GM18519 (cell line): ENCODE data around the gene URAD.
"Not testable (repeated sequence)": the region's sequence is repeated elsewhere in the genome, so short reads cannot be mapped to it uniquely, and the experiment has no call there.

Experiments
- ATAC-seq: cut with Tn5 transposase; IDR thresholded peaks from one replicate; pipeline ENCODE4 v1.9.1; 2021; ENCODE audit warnings: mild to moderate bottlenecking, moderate library complexity; ENCODE audit not compliant: unreplicated experiment, low FRiP score

URAD gene

DNA sequence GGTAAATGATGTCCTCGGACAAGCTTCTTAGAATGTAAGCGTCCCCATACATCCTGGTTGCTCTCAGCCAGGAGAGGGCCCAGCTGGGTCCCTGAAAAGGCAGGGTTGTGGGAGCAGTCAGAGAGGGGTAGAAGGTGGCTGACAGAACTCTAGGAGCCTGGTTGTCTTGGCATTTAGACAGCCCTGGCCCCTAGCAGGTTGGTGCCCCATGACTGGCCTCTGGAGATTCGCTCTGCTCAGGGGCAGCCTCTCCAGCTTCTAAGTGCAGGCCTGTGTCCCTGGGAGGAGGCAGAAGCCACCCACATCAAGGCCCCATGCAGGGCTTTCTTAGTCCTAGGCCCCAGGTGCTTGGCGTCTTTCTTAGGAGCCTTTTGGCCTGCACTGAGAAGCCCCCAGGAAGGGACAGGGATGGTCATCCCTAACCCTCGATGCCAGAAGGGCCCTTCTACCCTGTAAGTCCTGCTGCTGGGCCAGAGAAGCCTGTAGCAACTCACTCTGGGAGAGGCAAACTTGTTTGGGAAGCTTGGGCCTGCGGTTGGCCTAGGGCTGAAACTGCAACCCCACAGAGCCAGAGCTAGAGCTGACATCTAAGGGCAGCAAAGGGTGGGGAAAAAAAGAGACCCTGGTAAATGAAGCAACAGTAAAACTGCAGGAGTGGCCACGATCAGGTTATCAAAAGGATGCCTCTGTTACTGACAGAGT, 16.6 kb downstream of the URAD start:
- no peak for ATAC-seq

- ATAC-seq: no peak
These were observed 17.3 kb downstream of the URAD start for GRCh38 chr13:27971236-27971645.

DNA sequence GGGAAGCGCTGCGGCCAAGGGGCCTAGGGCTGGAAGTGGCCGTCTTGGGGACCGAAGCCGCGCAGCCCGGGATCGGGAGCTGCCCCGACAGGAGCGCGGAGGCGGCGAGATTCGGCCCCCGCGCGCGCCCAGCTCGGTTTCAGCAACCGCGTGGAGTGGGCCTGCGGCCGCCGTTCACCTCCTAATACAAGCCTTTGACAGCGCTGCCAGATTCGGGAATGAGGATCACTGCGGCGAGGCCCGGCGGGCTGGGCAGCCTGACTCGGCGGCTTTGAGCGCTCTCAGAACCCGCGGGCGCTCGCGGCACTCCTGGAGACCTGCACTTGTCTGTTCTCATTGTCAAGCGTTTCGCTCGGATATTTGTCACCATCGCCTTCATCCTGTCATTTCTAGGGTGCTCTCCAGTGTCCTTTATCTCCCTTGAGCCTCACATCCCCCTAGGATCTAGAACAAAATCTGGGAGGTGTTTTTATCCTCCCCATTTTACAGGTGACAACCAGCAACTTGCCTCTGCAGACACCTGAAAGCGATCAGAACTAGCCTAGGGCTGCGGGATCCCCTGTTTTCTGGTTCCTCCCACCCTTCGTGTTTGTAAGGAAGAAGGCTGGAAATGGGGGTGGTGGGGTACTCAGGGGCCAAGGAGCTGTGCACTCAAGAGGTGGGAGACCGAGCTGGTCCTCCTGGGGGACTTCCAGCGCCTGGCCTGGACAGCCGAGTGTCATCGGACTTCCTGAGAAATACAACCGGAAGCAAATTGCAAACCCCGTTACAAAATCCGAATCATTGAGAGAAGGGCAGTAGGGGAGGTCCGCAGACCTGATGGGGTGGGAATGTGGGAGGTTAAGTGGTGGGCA, 17.9 kb downstream of the URAD start:
- no peak for ATAC-seq

DNA sequence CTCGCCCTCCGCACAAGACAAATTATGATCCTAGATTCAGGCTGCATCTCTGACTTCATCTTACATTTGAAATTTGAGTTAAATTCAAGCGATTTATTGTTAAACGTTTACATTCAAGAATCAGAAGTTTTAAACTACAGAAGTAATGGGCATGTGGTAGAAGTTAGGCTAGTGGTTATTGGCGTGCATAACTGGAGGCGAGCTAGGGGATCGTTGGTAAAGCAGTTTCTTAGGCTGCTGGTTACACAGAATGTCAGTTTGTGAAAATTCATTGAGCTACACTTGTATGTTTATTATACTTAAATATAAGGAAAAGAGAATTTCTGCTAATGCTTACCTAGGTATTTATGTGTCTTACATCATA, 18.6 kb downstream of the URAD start:
- ATAC-seq: no peak

DNA sequence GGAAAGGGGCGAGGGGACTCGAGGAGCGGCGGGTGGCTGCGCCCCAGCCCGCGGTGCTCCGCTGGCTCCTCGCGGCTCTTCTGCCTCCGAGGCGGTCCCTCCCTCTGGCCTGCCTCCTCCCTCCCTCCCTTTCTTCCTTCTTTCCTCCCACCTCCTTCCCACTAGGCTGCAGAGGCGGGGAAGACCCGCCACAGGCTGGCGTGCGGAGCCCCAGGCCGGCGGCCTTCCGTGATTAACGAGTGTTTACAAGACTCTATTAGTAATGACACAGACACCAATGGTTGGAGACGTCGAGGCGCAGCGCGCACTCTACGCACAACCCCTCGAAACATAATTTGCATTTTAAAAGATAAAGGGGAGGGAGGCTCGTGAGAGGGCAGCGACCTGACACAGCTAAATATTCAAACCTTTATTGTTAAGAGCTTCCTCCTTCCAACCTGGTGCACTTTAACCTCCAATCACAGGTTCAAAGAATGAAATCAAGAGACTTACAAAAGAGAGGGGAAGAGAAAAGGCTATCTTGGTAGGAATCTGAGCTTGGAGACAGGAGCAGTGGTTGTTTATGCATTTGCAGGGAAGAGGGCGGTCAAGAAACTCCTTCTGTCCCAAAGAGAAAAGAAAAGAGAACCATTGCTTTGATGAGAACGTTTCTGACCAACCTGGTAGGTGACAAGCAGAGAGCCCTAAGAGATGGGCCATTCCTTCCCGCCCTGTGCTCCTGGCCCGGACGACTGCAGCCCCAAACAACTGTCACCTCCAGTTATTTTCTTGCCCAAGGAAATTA, 19.2 kb downstream of the URAD start, which contains the start of gene CDX2:
Gene CDX2, minus strand, starts transcription at position 234 of the 784 bp plus-strand sequence. CDS start 309 bp downstream, outside the sequence.
- ATAC-seq: no peak

DNA sequence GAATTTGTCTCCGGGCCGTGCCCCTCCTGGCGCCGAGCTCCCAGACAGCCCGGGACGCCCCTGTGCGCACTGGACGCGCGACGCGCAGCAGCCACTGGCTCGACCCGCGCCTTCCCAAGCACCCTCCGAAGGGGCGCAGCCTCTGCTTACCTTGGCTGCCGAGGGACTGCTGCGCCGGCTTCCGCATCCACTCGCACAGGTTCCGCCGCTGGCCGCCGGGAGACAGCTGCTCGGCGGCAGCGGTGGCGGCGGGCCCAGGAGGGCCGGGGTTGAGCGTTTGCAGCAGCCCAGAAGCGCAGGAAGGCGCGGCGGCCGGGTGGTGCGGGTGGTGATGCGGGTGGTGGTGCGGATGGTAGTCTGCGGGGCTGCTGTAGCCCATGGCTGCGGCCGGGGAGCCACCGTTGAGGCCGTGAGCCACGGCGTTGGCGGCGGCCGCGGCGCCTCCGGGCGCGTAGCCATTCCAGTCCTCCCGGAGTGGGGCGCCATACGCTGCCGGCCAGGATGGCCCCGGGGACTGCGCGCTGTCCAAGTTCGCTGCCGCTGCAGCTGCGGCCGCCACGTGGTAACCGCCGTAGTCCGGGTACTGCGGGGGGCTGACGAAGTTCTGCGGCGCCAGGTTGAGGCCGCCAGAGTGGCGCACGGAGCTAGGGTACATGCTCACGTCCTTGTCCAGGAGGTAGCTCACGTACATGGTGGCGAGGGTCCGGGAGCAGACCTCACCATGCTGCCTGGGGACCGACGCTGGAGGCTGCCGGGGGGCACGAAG, 20.0 kb downstream of the URAD start:
- no peak for ATAC-seq

GRCh38 chr13:27967736-27968315, 20.7 kb downstream of the URAD start:
- no peak for ATAC-seq

GRCh38 chr13:27967203-27967735, 21.2 kb downstream of the URAD start:
- no peak for ATAC-seq

DNA sequence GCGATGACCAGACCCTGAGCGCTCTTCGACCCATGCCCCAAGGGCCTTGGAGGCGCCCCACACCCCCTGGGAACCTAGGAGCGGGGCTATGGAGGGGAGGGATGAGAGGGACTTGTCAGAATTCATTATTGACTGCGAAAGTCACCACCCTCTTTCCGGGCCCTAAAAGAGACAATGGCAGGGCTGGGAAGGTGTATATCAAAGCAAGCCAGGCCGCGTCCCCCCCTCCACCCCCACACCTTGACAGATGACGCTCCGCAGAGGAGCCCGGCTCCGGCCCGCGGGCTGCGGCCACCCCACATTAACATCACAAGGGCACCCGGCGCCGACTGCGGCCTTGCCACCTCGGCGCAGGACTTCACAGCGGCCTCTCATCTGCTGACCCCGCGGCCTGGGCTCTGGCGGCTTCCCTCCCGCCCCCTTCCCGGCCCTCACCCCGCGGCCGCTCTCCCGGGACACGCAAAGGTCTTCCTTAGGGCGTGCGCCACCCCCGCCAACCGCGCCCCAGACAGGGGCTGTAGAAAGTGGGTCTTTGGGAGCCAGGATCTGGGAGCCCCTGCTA, 21.8 kb downstream of the URAD start:
- no peak for ATAC-seq

- ATAC-seq: no peak
These were observed 22.5 kb downstream of the URAD start for GRCh38 chr13:27965740-27966640.

DNA sequence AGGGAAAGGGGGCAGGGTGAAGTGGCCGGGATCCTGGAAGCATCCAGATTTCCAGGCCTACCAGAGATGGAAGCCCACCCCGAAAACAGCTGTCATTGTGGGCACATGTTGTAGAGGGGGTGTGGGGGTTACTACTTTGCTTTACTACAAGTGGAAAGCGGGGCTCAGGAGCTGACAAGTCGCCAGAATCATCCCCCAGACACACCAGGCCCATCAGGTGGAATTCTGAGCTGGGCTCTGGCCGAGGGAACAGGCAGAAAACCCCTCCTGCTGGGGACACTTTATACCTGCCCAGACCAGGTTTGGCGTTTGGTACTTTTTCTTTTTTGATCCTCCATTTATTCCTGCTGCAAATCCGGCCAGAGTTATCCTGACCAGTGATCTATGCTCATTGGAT, 23.2 kb downstream of the URAD start:
- no peak for ATAC-seq

- no peak for ATAC-seq
These were observed 23.7 kb downstream of the URAD start for GRCh38 chr13:27964741-27965323.

GRCh38 chr13:27964206-27964605, 24.3 kb downstream of the URAD start:
- not testable (repeated sequence) for ATAC-seq

- ATAC-seq: no peak
These were observed 25.0 kb downstream of the URAD start for GRCh38 chr13:27963491-27963890.

DNA sequence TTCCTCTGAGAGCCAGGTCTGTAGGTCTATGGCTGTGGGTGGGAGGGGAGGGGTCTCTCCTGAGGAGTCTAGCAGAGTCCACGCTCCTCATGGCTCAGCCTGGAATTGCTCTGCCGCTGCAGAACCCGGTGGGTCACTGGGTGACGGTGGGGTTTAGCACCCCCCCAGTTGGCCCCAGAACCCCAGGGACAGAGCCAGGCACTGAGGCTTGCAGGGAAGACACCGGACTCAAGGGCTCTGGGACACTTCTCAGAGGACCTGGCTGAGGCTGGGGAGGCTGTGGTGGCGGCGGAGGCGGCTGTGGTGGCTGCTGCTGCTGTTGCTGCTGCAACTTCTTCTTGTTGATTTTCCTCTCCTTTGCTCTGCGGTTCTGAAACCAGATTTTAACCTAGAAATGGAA, 25.5 kb downstream of the URAD start:
- no peak for ATAC-seq

DNA sequence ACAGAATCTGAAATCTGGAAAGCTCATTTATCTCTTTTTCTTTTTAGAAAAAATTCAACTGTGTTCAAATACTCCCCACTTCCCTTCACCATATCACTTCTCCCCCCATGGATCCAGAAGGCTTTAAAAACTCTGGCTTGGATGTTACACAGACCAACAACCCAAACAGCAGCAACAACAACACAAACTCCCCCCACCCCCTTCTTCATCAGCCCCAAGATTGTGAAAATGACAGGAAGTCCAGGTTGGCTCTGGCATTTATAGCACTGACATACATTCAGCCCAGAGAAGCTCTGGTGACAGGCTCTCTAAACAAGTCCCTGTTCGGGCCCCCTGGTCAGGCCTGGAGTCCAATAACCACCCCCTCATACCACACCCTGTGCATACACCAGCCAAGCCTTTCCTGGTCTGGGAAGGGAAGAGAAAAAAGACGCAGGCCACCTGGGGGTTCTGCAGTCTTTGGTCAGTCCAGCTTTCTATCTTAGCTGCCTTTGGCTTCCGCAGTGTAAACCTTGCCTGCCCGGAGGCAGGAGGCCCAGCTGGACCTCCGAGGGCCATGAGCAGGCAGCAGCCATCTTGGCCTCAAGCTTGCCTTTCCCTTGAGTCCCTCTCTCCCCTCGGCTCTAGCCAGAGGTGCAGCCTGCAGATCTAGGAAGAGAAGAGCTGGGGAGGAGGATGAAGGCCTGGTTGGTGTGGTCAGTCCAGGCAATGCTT, 26.2 kb downstream of the URAD start:
- no peak for ATAC-seq
